Measurements from ENCODE around the gene RABGAP1.

Gene RABGAP1

GRCh38 chr9:123049589-123050222 is 108.9 kb downstream of the RABGAP1 start:
- DNase-seq = no peak

- no peak for DNase-seq
Observed at GRCh38 chr9:123053046-123053445, 112.2 kb downstream of the RABGAP1 start.

- DNase-seq = no peak
Observed at GRCh38 chr9:123053711-123054110, 112.9 kb downstream of the RABGAP1 start.

- no peak for DNase-seq
Observed at GRCh38 chr9:123058834-123059233, 118.0 kb downstream of the RABGAP1 start.

GRCh38 chr9:123059472-123060220 is 118.8 kb downstream of the RABGAP1 start:
- DNase-seq = no peak

GRCh38 chr9:123061216-123061615 is 120.4 kb downstream of the RABGAP1 start:
- no peak for DNase-seq

GRCh38 chr9:123062351-123063176 is 121.7 kb downstream of the RABGAP1 start:
- no peak for DNase-seq

- no peak for DNase-seq
Observed at GRCh38 chr9:123063177-123063598, 122.4 kb downstream of the RABGAP1 start.

GRCh38 chr9:123063896-123064295 is 123.1 kb downstream of the RABGAP1 start:
- no peak for DNase-seq

- no peak for DNase-seq
Observed at GRCh38 chr9:123064716-123065115, 123.9 kb downstream of the RABGAP1 start.

GRCh38 chr9:123065196-123065595 is 124.4 kb downstream of the RABGAP1 start:
- DNase-seq = no peak

- DNase-seq = no peak
Observed at GRCh38 chr9:123067136-123067535, 126.3 kb downstream of the RABGAP1 start.

- no peak for DNase-seq
Observed at GRCh38 chr9:123069010-123069481, 128.2 kb downstream of the RABGAP1 start.

- DNase-seq = no peak
Observed at GRCh38 chr9:123070198-123070597, 129.4 kb downstream of the RABGAP1 start.

- DNase-seq = no peak
Observed at GRCh38 chr9:123072407-123072995, 131.7 kb downstream of the RABGAP1 start.

- no peak for DNase-seq
Observed at GRCh38 chr9:123073441-123073840, 132.6 kb downstream of the RABGAP1 start.

GRCh38 chr9:123073991-123074422 is 133.2 kb downstream of the RABGAP1 start:
- DNase-seq = no peak

GRCh38 chr9:123074628-123075027 is 133.8 kb downstream of the RABGAP1 start:
- DNase-seq = no peak

- no peak for DNase-seq
Observed at GRCh38 chr9:123080444-123080843, 139.6 kb downstream of the RABGAP1 start.

- DNase-seq = no peak
Observed at GRCh38 chr9:123081824-123082223, 141.0 kb downstream of the RABGAP1 start.

- no peak for DNase-seq
Observed at GRCh38 chr9:123083680-123084079, 142.9 kb downstream of the RABGAP1 start.

- no peak for DNase-seq
Observed at GRCh38 chr9:123084256-123084655, 143.4 kb downstream of the RABGAP1 start.

- no peak for DNase-seq
Observed at GRCh38 chr9:123085916-123086315, 145.1 kb downstream of the RABGAP1 start.
